CD4-positive, alpha-beta memory T cell (primary cell): ENCODE results near the gene GPR78. TPM values are rescaled to one million over a fixed set of nuclear protein-coding genes. Genes with fewer than 3 reads are reported as not detected.
"Not testable (repeated sequence)": the region's sequence is repeated elsewhere in the genome, so short reads cannot be mapped to it uniquely, and the experiment has no call there.

ENCODE experiments used
- CTCF ChIA-PET: fragments of 350-600 bp; sonication (Branson Sonifier 250); formaldehyde crosslinking; loops from one replicate; lab custom pipeline; 2021; ENCODE audit warnings: inconsistent platforms; ENCODE audit not compliant: partially characterized antibody; lab: Charles Lee
- POLR2A ChIA-PET: fragments of 350-600 bp; sonication (Branson Sonifier 250); formaldehyde crosslinking; loops from one replicate; lab custom pipeline; 2021; ENCODE audit not compliant: partially characterized antibody; lab: Charles Lee
- DNase-seq, 5 donors: peaks; one replicate each; pipeline versions ENCODE4 v3.0.0 to v3.0.0-alpha.2; 2020 to 2022; ENCODE audit warnings: mixed read lengths in 1 of 5
- H3K27ac ChIP-seq: one replicate; pipeline ENCODE4 v1.7.0; 2013; ENCODE audit warnings: low read depth, low read length
- H3K27me3 ChIP-seq: 2 replicates; pipeline ENCODE4 v1.7.0; 2013; ENCODE audit warnings: mild to moderate bottlenecking, low read length, moderate library complexity; ENCODE audit not compliant: insufficient read depth
- H3K36me3 ChIP-seq: 2 replicates; pipeline ENCODE4 v1.7.0; 2013; ENCODE audit warnings: mild to moderate bottlenecking, low read length, moderate library complexity; ENCODE audit not compliant: insufficient read depth
- H3K4me1 ChIP-seq: 2 replicates; pipeline ENCODE4 v1.7.0; 2013; ENCODE audit warnings: mild to moderate bottlenecking, low read length, moderate library complexity; ENCODE audit not compliant: insufficient read depth
- H3K4me3 ChIP-seq, 2 donors: one replicate each; pipeline ENCODE4 v1.7.0; 2013; ENCODE audit warnings: low read length in 2 of 2, mild to moderate bottlenecking in 1 of 2
- H3K9me3 ChIP-seq, 2 donors: one replicate each; pipeline ENCODE4 v1.7.0; 2013; ENCODE audit warnings: low read length in 2 of 2, control low read depth in 1 of 2; ENCODE audit not compliant: control insufficient read depth in 1 of 2
- H3K27ac Mint-ChIP-seq, 7 donors: one replicate each; pipeline ENCODE4 v1.8.0; 2020 to 2021; ENCODE audit warnings: mixed read lengths in 7 of 7, mild to moderate bottlenecking in 6 of 7, inconsistent platforms in 3 of 7, moderate library complexity in 3 of 7
- H3K27me3 Mint-ChIP-seq, 2 donors: one replicate each; pipeline ENCODE4 v1.8.0; 2020 to 2021; ENCODE audit warnings: mixed read lengths in 2 of 2
- H3K36me3 Mint-ChIP-seq, 2 donors: one replicate each; pipeline ENCODE4 v1.8.0; 2020 to 2021; ENCODE audit warnings: mixed read lengths in 2 of 2, inconsistent platforms in 1 of 2, mild to moderate bottlenecking in 1 of 2
- H3K4me1 Mint-ChIP-seq, 4 donors: one replicate each; pipeline ENCODE4 v1.8.0; 2020 to 2021; ENCODE audit warnings: mixed read lengths in 4 of 4, mild to moderate bottlenecking in 1 of 4
- H3K4me3 Mint-ChIP-seq, 8 donors: one replicate each; pipeline ENCODE4 v1.8.0; 2020 to 2021; ENCODE audit warnings: mixed read lengths in 8 of 8, mild to moderate bottlenecking in 7 of 8, moderate library complexity in 6 of 8, inconsistent platforms in 3 of 8
- H3K9me3 Mint-ChIP-seq, 8 donors: one replicate each; pipeline ENCODE4 v1.8.0; 2020 to 2021; ENCODE audit warnings: mixed read lengths in 8 of 8, mild to moderate bottlenecking in 5 of 8, inconsistent platforms in 3 of 8, moderate library complexity in 1 of 8
- intact Hi-C: fragments of 100-400 bp; cut with micrococcal nuclease; formaldehyde crosslinking; loops from one replicate; pipeline ENCODE4 v1.15.1; 2023
- polyA plus RNA-seq, 2 donors: library from polyadenylated mRNA; unstranded; fragments of 300-500 nt; fragmentation: Illumina TruSeq; gene quantifications; one replicate each; pipeline ENCODE4 v1.2.3, GENCODE V29; 2021
- total RNA-seq, 2 experiments: library from RNA; stranded (reverse); gene quantifications; one replicate each; pipeline ENCODE4 v1.2.3, GENCODE V29; 2021

Gene GPR78
- total and polyA plus RNA-seq, 4 experiments from 2014 or later, result not detected

DNA sequence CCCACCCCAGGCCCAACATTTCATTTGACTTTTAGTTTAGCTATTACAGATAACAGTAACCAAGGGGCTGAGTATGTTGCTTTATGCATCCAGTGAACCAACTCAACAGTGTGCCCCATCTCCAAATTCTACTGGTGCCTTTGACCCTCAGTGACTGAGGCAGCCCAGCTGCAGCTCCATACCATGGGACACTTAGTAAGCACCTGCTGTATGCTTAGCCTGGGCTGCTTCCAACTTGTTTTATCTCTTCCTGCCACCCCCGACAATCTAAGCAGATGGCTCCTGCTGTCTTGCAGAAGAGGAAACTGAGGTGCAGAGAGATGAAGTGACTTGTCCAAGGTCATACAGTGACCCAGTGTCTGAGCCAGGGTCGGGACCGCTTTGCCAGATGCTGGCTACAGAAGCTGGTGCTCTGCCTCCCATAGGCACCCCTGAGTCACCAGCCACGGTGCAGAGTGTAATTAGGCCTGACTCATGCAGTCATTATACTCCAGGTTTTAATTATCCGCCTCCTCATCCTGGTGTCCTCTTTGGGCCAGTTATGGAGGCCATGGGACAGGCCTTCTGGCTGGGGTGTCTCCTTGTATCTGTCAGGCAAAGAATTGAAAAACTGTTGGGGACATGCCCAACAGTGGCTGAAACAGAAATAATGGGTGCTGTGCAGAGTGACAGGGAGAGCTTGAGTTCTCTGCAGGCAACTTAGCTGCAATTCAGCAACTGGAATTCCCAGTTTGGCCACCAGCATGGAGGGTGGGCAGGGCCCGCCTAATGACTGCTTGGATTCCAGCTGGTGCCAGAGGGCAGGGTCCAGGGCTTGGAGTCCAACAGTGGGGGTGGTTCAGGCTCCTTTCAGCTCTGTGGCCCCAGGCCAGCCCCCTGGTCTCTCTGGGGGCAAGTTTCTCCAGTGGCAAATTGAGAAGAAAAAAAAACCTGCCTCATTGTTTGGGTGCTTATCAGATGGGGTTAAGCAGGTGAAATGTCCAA lies 8.2 kb upstream of the GPR78 start:
- H3K27ac Mint-ChIP-seq, result no peak overlapping the region
- no peaks in the 10 kb centered on the region for H3K4me1 Mint-ChIP-seq
- no peaks in the 10 kb centered on the region for H3K9me3 ChIP-seq
- intact Hi-C loops, result no loop called here
- no peak overlapping the region for H3K4me3 Mint-ChIP-seq
- CTCF ChIA-PET, result no interaction called here
- H3K4me3 ChIP-seq, result no peak overlapping the region
- H3K27me3 ChIP-seq, result no peaks in the 10 kb centered on the region
- peaks cover 1 to 2% of the 10 kb centered on the region in 2 donors for H3K27me3 Mint-ChIP-seq
- no peaks in the 10 kb centered on the region for H3K36me3 ChIP-seq
- no peak overlapping the region for H3K27ac ChIP-seq
- no peaks in the 10 kb centered on the region for H3K36me3 Mint-ChIP-seq
- no peak for DNase-seq
- H3K9me3 Mint-ChIP-seq, result no peaks in the 10 kb centered on the region
- POLR2A ChIA-PET, result no interaction called here
- no peaks in the 10 kb centered on the region for H3K4me1 ChIP-seq

- CTCF ChIA-PET, result interaction anchor here (0.5 kb wide), 1 partner anchor 10 kb away, joined by 3 read pairs; no protein-coding TSS in a partner anchor
- Mint-ChIP-seq H3K36me3 (no peaks in the 10 kb centered on the region), H3K4me1 (no peaks in the 10 kb centered on the region)
Observed at GRCh38 chr4:8573266-8573665, 6.9 kb upstream of the GPR78 start.

GRCh38 chr4:8574796-8575370 lies 5.3 kb upstream of the GPR78 start:
- no peaks in the 10 kb centered on the region for H3K36me3 Mint-ChIP-seq

More at GRCh38 chr4:8573266-8573665, 6.9 kb upstream of the GPR78 start:
- Histone ChIP-seq H3K4me3 (no peak overlapping the region), H3K27ac (no peak overlapping the region), H3K36me3 (no peaks in the 10 kb centered on the region), H3K27me3 (no peaks in the 10 kb centered on the region), H3K4me1 (no peaks in the 10 kb centered on the region), H3K9me3 (no peaks in the 10 kb centered on the region)
- H3K27ac Mint-ChIP-seq, result no peak overlapping the region
- no peaks in the 10 kb centered on the region for H3K9me3 Mint-ChIP-seq
- POLR2A ChIA-PET, result no interaction called here
- H3K4me3 Mint-ChIP-seq, result no peak overlapping the region
- intact Hi-C loops, result no loop called here
- no peak for DNase-seq
- peaks cover 5 to 7% of the 10 kb centered on the region in 2 donors for H3K27me3 Mint-ChIP-seq

GRCh38 chr4:8575457-8575856 lies 4.7 kb upstream of the GPR78 start:
- no peaks in the 10 kb centered on the region for H3K36me3 Mint-ChIP-seq
- H3K4me3 Mint-ChIP-seq, result no peak overlapping the region
- DNase-seq, result no peak
- POLR2A ChIA-PET, result no interaction called here
- Histone ChIP-seq H3K27ac (no peak overlapping the region), H3K4me1 (no peaks in the 10 kb centered on the region), H3K9me3 (no peaks in the 10 kb centered on the region), H3K36me3 (no peaks in the 10 kb centered on the region), H3K4me3 (no peak overlapping the region), H3K27me3 (no peaks in the 10 kb centered on the region)
- no peak overlapping the region for H3K27ac Mint-ChIP-seq
- intact Hi-C loops, result no loop called here
- H3K4me1 Mint-ChIP-seq, result no peaks in the 10 kb centered on the region
- H3K27me3 Mint-ChIP-seq, result peaks cover 9 to 13% of the 10 kb centered on the region in 2 donors
- H3K9me3 Mint-ChIP-seq, result peaks cover 0 to 2% (median 0%) of the 10 kb centered on the region in 8 donors
- CTCF ChIA-PET, result no interaction called here

More at GRCh38 chr4:8574796-8575370, 5.3 kb upstream of the GPR78 start:
- H3K36me3 ChIP-seq, result no peaks in the 10 kb centered on the region
- no peaks in the 10 kb centered on the region for H3K27me3 ChIP-seq
- ChIA-PET CTCF (no interaction called here), POLR2A (no interaction called here)
- no peaks in the 10 kb centered on the region for H3K9me3 ChIP-seq
- no peak for DNase-seq
- peaks cover 0 to 2% (median 0%) of the 10 kb centered on the region in 8 donors for H3K9me3 Mint-ChIP-seq
- no peak overlapping the region for H3K27ac ChIP-seq
- no peaks in the 10 kb centered on the region for H3K4me1 ChIP-seq
- H3K27ac Mint-ChIP-seq, result no peak overlapping the region
- H3K4me3 Mint-ChIP-seq, result no peak overlapping the region
- no peaks in the 10 kb centered on the region for H3K4me1 Mint-ChIP-seq
- intact Hi-C loops, result no loop called here
- peaks cover 7 to 12% of the 10 kb centered on the region in 2 donors for H3K27me3 Mint-ChIP-seq
- H3K4me3 ChIP-seq, result no peak overlapping the region

DNA sequence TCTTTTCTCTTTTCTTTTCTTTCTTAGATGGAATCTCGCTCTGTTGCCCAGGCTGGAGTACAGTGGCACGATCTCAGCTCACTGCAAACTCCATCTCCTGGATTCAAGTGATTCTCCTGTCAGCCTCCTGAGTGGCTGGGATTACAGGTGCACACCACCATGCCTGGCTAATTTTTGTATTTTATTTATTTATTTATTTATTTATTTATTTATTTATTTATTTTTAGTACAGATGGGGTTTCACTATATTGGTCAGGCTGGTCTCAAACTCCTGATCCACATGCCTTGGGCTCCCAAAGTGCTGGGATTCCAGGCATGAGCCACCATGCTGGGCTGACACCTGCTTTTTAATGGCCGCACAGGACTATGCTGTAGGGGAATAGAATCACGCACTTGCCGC lies 3.6 kb upstream of the GPR78 start:
- H3K27me3 ChIP-seq, H3K9me3 ChIP-seq, H3K9me3 Mint-ChIP-seq, POLR2A ChIA-PET, intact Hi-C loops, H3K27ac Mint-ChIP-seq, H3K36me3 Mint-ChIP-seq, H3K4me1 ChIP-seq, H3K36me3 ChIP-seq, H3K4me3 Mint-ChIP-seq, H3K4me1 Mint-ChIP-seq, H3K27ac ChIP-seq, DNase-seq, CTCF ChIA-PET, H3K4me3 ChIP-seq: not testable (repeated sequence)
- H3K27me3 Mint-ChIP-seq, result peaks cover 9 to 13% of the 10 kb centered on the region in 2 donors

DNA sequence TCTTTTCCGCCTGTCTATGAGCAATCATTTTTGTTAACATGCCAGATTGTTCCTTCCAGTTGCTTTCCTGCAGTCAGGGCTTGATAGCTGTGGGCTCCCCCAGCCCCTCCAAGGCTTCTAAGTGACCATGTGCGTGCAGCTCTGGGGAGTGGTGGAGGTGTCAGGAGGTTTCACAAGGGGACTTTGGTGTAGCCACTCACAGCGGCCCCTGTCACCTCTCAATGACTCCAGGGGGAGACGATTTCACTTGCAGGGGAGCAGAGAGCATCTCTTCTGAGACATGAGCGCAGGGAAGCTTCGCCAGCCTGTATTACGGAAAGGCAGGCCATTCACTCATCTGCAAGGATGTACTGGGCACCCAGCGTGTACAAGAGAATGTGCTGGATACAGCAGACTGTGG lies 3.1 kb upstream of the GPR78 start:
- CTCF ChIA-PET, result no interaction called here

DNA sequence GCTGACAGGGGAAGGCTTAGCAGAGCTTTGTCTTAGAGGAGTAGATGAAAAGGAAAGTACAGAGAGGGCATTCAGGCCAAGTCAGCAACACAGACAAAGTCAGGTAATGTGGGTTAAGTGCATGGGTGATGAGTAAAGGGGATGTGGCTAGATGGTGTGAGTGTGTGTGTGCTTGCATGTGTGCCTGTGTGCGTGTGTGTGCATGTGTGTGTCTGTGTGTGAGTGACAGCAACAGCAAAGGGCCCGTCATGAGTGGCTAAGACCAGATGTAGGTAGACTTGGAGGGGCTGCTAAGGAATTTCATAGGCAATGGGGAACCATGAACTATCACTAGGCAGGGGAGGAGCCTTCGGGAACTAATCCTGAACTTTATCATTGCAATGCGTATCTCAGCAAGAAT lies 2.2 kb upstream of the GPR78 start:
- H3K4me1 Mint-ChIP-seq, result no peaks in the 10 kb centered on the region
- ChIA-PET CTCF (no interaction called here), POLR2A (no interaction called here)
- peaks cover 0 to 2% (median 0%) of the 10 kb centered on the region in 8 donors for H3K9me3 Mint-ChIP-seq
- H3K27me3 Mint-ChIP-seq, result peaks cover 9 to 16% of the 10 kb centered on the region in 2 donors
- H3K27me3 ChIP-seq, result no peaks in the 10 kb centered on the region
- no peak overlapping the region for H3K4me3 ChIP-seq
- H3K4me1 ChIP-seq, result no peaks in the 10 kb centered on the region
- H3K27ac ChIP-seq, result no peak overlapping the region
- H3K9me3 ChIP-seq, result no peaks in the 10 kb centered on the region
- intact Hi-C loops, result no loop called here
- H3K36me3 ChIP-seq, result no peaks in the 10 kb centered on the region
- H3K4me3 Mint-ChIP-seq, result no peak overlapping the region
- DNase-seq, result no peak
- H3K36me3 Mint-ChIP-seq, result no peaks in the 10 kb centered on the region
- H3K27ac Mint-ChIP-seq, result no peak overlapping the region

More for the DNA sequence above, 3.1 kb upstream of the GPR78 start:
- Histone ChIP-seq H3K9me3 (no peaks in the 10 kb centered on the region), H3K27me3 (no peaks in the 10 kb centered on the region), H3K4me3 (no peak overlapping the region), H3K4me1 (no peaks in the 10 kb centered on the region), H3K27ac (no peak overlapping the region), H3K36me3 (no peaks in the 10 kb centered on the region)
- H3K4me1 Mint-ChIP-seq, result no peaks in the 10 kb centered on the region
- no peak overlapping the region for H3K4me3 Mint-ChIP-seq
- no peak overlapping the region for H3K27ac Mint-ChIP-seq
- no peaks in the 10 kb centered on the region for H3K36me3 Mint-ChIP-seq
- intact Hi-C loops, result no loop called here
- POLR2A ChIA-PET, result no interaction called here
- peaks cover 0 to 2% (median 0%) of the 10 kb centered on the region in 8 donors for H3K9me3 Mint-ChIP-seq
- DNase-seq, result no peak
- peaks cover 9 to 13% of the 10 kb centered on the region in 2 donors for H3K27me3 Mint-ChIP-seq
